GM12878 (cell line): ENCODE results near the gene VPS39. TPM values are rescaled to one million over a fixed set of nuclear protein-coding genes. Genes with fewer than 3 reads are reported as not detected.

Experiments used
- BCL11A ChIP-seq: IDR thresholded peaks from 2 replicates; pipeline ENCODE4 v1.6.1; 2011; ENCODE audit warnings: low read depth, low read length
- CBX5 ChIP-seq: sonication (generic); IDR thresholded peaks from 2 replicates; pipeline ENCODE4 v1.6.1; 2016; ENCODE audit warnings: low read depth, moderate library complexity, mild to moderate bottlenecking, inconsistent platforms
- EGR1 ChIP-seq, 2 experiments: IDR thresholded peaks; 1 replicate in 1 of 2; 2 replicates in 1 of 2; pipeline ENCODE4 v1.6.1; 2011 to 2012; ENCODE audit warnings: low read depth in 2 of 2, low read length in 2 of 2, borderline replicate concordance in 1 of 2, mild to moderate bottlenecking in 1 of 2, moderate library complexity in 1 of 2
- IKZF1 ChIP-seq: fragments of 450-650 bp; conservative IDR thresholded peaks from 2 replicates; pipeline ENCODE4 v1.6.1; 2017; ENCODE audit warnings: antibody characterized with exemption, mild to moderate bottlenecking
- JUNB ChIP-seq: IDR thresholded peaks from 2 replicates; pipeline ENCODE4 v1.6.1; 2016; ENCODE audit warnings: antibody characterized with exemption, mild to moderate bottlenecking
- NR2C2 ChIP-seq: IDR thresholded peaks from 2 replicates; pipeline ENCODE4 v1.6.1; 2011; ENCODE audit warnings: borderline replicate concordance, low read depth; ENCODE audit not compliant: control insufficient read depth, insufficient read length
- NR2F1 ChIP-seq: fragments of 450-650 bp; conservative IDR thresholded peaks from 2 replicates; pipeline ENCODE4 v1.6.1; 2017; ENCODE audit warnings: mild to moderate bottlenecking
- SP1 ChIP-seq: IDR thresholded peaks from one replicate; pipeline ENCODE4 v1.6.1; 2011; ENCODE audit warnings: low read depth, low read length
- SPI1 ChIP-seq: IDR thresholded peaks from 2 replicates; pipeline ENCODE4 v1.6.1; 2011; ENCODE audit warnings: low read depth, mild to moderate bottlenecking, low read length, moderate library complexity, borderline replicate concordance; ENCODE audit not compliant: insufficient read depth
- SREBF2 ChIP-seq: IDR thresholded peaks from 2 replicates; pipeline ENCODE4 v1.6.1; 2012; ENCODE audit warnings: mild to moderate bottlenecking, low read length
- SUZ12 ChIP-seq: fragments of 200-600 bp; sonication (generic); IDR thresholded peaks from one replicate; pipeline ENCODE4 v1.6.1; 2018; ENCODE audit warnings: antibody characterized with exemption, mild to moderate bottlenecking; ENCODE audit not compliant: unreplicated experiment
- TARDBP ChIP-seq: IDR thresholded peaks from 2 replicates; pipeline ENCODE4 v1.6.1; 2016; ENCODE audit warnings: borderline replicate concordance
- TCF7 ChIP-seq: IDR thresholded peaks from 2 replicates; pipeline ENCODE4 v1.6.1; 2014; ENCODE audit warnings: antibody characterized with exemption, borderline replicate concordance
- ZNF274 ChIP-seq: IDR thresholded peaks from one replicate; pipeline ENCODE4 v1.8.0; 2011; ENCODE audit not compliant: insufficient read length, insufficient read depth
- ZNF622 ChIP-seq: fragments of 450-650 bp; IDR thresholded peaks from 2 replicates; pipeline ENCODE4 v1.6.1; 2017; ENCODE audit warnings: mild to moderate bottlenecking, inconsistent platforms
- ZZZ3 ChIP-seq: IDR thresholded peaks from 2 replicates; pipeline ENCODE4 v1.6.1; 2011; ENCODE audit warnings: low read depth; ENCODE audit not compliant: control insufficient read depth, insufficient read length
- polyA plus RNA-seq, 11 experiments: library from polyadenylated mRNA; depleted of rRNA in 4 of 11; unstranded in 6 of 11; stranded (reverse) in 5 of 11; fragments of >200 nt; fragmentation: Nextera tagmentation in 4 of 11; fragmentation: Illumina TruSeq in 1 of 11; extraction: Ambion mirVana in 4 of 11; extraction: Trizol in 1 of 11; gene quantifications; 1 replicate in 1 of 11; 2 replicates in 10 of 11; pipeline versions ENCODE4 v1.2.1 to v1.2.3, GENCODE V29; 2011 to 2016; ENCODE audit warnings: inconsistent platforms in 2 of 11, missing spikeins in 2 of 11, low read depth in 1 of 11
- total RNA-seq, 4 experiments: library from RNA; depleted of rRNA in 3 of 4; stranded (reverse); fragments of >200 nt in 3 of 4; fragmentation: Illumina TruSeq in 1 of 4; extraction: Trizol in 1 of 4; gene quantifications; 2 replicates each; pipeline versions ENCODE4 v1.2.1 to v1.2.3, GENCODE V29; 2013 to 2021
- TF ChIP-seq, protein P1 (sequence below): fragments of 450-650 bp; IDR thresholded peaks from 2 replicates; pipeline ENCODE4 v1.6.1; 2017; ENCODE audit warnings: borderline replicate concordance
- TF ChIP-seq, protein P2 (sequence below): IDR thresholded peaks from 2 replicates; pipeline ENCODE4 v1.6.1; 2012; ENCODE audit warnings: low read length, inconsistent platforms
- TF ChIP-seq, protein P3 (sequence below): fragments of 450-650 bp; IDR thresholded peaks from 2 replicates; pipeline ENCODE4 v1.6.1; 2016; ENCODE audit warnings: mild to moderate bottlenecking
- TF ChIP-seq, protein P4 (sequence below): fragments of 450-650 bp; IDR thresholded peaks from 2 replicates; pipeline ENCODE4 v1.6.1; 2017; ENCODE audit warnings: antibody characterized with exemption, mild to moderate bottlenecking, moderate library complexity
- TF ChIP-seq, protein P5 (sequence below): IDR thresholded peaks from 2 replicates; pipeline ENCODE4 v1.6.1; 2011; ENCODE audit warnings: borderline replicate concordance, low read depth, mild to moderate bottlenecking, moderate library complexity, mixed read lengths, low read length; ENCODE audit not compliant: insufficient read depth; ENCODE audit errors: extremely low read length

The VPS39 gene
- total and polyA plus RNA-seq, 10 of the 15 experiments (the other 5 are each of a cell fraction or from before 2014, with no cell fraction given) = 4.9 to 50.0 (median 36.2) TPM

DNA sequence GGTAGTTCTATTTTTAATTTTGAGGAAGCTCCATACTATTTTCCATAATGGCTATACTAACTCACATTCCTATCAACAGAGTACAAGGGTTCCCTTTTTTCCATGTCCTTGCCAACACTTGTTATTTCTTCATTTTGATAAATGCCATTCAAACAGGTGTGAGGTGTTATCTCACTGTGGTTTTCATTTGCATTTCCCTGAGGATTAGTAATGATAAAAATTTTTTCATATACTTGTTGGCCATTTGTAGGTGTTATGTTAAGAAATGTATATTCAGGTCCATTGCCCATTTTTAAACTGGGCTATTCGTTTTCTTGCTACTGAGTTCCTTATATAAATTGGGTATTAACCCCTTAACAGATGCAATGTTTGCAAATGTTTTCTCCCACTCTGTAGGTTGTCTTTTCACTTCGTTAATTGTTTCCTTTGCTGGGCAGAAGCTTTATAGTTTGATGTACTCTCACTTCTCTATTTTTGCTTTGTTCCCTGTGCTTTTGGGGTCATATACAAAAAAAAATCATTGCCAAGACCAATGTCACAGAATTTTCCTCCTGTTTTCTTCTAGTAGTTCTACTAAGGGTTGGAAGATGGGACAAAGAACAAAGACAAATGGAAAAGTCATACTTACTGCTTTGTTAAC lies 11.0 kb upstream of the VPS39 start (continued):
- TF ChIP-seq, protein P1, sequence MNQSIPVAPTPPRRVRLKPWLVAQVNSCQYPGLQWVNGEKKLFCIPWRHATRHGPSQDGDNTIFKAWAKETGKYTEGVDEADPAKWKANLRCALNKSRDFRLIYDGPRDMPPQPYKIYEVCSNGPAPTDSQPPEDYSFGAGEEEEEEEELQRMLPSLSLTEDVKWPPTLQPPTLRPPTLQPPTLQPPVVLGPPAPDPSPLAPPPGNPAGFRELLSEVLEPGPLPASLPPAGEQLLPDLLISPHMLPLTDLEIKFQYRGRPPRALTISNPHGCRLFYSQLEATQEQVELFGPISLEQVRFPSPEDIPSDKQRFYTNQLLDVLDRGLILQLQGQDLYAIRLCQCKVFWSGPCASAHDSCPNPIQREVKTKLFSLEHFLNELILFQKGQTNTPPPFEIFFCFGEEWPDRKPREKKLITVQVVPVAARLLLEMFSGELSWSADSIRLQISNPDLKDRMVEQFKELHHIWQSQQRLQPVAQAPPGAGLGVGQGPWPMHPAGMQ = no peak
- TF ChIP-seq, protein P2, sequence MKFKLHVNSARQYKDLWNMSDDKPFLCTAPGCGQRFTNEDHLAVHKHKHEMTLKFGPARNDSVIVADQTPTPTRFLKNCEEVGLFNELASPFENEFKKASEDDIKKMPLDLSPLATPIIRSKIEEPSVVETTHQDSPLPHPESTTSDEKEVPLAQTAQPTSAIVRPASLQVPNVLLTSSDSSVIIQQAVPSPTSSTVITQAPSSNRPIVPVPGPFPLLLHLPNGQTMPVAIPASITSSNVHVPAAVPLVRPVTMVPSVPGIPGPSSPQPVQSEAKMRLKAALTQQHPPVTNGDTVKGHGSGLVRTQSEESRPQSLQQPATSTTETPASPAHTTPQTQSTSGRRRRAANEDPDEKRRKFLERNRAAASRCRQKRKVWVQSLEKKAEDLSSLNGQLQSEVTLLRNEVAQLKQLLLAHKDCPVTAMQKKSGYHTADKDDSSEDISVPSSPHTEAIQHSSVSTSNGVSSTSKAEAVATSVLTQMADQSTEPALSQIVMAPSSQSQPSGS = no peak
- TF ChIP-seq, protein P3, sequence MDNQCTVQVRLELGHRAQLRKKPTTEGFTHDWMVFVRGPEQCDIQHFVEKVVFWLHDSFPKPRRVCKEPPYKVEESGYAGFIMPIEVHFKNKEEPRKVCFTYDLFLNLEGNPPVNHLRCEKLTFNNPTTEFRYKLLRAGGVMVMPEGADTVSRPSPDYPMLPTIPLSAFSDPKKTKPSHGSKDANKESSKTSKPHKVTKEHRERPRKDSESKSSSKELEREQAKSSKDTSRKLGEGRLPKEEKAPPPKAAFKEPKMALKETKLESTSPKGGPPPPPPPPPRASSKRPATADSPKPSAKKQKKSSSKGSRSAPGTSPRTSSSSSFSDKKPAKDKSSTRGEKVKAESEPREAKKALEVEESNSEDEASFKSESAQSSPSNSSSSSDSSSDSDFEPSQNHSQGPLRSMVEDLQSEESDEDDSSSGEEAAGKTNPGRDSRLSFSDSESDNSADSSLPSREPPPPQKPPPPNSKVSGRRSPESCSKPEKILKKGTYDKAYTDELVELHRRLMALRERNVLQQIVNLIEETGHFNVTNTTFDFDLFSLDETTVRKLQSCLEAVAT = 0 out of 2 replicates have a peak, but pooled peaks have one; percentile 13
- TF ChIP-seq TCF7 (no peak), NR2F1 (0 out of 2 replicates have a peak, but pooled peaks have one; percentile 25), SPI1 (peak; percentile 83), TARDBP (no peak), JUNB (no peak), ZNF622 (no peak), CBX5 (no peak), SUZ12 (no peak), SREBF2 (no peak), BCL11A (no peak), ZZZ3 (no peak), SP1 (no peak), EGR1 (IDR thresholded peaks at IDR 0.05; ENCODE audit: borderline replicate concordance in 1 of 2, low read depth in 2 of 2, low read length in 2 of 2) (no peak), IKZF1 (peak; percentile 63; the same call in 1 of the 2 replicates), NR2C2 (no peak), ZNF274 (no peak)
- TF ChIP-seq, protein P4, sequence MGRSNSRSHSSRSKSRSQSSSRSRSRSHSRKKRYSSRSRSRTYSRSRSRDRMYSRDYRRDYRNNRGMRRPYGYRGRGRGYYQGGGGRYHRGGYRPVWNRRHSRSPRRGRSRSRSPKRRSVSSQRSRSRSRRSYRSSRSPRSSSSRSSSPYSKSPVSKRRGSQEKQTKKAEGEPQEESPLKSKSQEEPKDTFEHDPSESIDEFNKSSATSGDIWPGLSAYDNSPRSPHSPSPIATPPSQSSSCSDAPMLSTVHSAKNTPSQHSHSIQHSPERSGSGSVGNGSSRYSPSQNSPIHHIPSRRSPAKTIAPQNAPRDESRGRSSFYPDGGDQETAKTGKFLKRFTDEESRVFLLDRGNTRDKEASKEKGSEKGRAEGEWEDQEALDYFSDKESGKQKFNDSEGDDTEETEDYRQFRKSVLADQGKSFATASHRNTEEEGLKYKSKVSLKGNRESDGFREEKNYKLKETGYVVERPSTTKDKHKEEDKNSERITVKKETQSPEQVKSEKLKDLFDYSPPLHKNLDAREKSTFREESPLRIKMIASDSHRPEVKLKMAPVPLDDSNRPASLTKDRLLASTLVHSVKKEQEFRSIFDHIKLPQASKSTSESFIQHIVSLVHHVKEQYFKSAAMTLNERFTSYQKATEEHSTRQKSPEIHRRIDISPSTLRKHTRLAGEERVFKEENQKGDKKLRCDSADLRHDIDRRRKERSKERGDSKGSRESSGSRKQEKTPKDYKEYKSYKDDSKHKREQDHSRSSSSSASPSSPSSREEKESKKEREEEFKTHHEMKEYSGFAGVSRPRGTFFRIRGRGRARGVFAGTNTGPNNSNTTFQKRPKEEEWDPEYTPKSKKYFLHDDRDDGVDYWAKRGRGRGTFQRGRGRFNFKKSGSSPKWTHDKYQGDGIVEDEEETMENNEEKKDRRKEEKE = no peak
- TF ChIP-seq, protein P5, sequence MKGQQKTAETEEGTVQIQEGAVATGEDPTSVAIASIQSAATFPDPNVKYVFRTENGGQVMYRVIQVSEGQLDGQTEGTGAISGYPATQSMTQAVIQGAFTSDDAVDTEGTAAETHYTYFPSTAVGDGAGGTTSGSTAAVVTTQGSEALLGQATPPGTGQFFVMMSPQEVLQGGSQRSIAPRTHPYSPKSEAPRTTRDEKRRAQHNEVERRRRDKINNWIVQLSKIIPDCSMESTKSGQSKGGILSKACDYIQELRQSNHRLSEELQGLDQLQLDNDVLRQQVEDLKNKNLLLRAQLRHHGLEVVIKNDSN = no peak
